Measurements from ENCODE around the gene MSI2.
"Not testable (repeated sequence)": the region's sequence is repeated elsewhere in the genome, so short reads cannot be mapped to it uniquely, and the experiment has no call there.

The MSI2 gene

GRCh38 chr17:57292091-57292490 lies 35.8 kb downstream of the MSI2 start:
- no peak for DNase-seq (ENCODE audit: low read depth)

DNA sequence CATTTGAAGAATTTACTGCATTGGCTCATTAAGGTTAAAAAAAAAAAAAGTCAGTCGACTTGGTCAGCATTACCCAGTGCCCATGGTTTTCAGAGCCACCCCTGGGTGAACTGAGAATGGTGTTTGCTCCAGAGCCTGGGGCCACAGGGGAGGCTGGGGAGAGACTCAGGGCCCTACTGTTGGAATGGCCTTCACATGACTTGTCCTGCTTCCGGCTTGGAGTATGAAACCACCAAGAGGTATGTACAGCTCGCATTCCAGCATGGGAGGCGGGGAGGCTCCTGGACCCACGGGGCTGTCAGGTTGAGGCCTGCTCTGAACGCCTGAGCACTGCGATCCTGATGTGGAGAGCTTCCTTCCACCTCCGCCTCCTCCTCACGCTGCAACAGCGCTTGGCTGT lies 36.8 kb downstream of the MSI2 start:
- no peak for DNase-seq (ENCODE audit: low read depth)

GRCh38 chr17:57294101-57294500 lies 37.8 kb downstream of the MSI2 start:
- no peak for DNase-seq (ENCODE audit: low read depth)

- no peak for DNase-seq (ENCODE audit: low read depth)
These were observed 38.5 kb downstream of the MSI2 start for GRCh38 chr17:57294629-57295501.

- DNase-seq (ENCODE audit: low read depth), result no peak
These were observed 39.3 kb downstream of the MSI2 start for GRCh38 chr17:57295526-57296023.

DNA sequence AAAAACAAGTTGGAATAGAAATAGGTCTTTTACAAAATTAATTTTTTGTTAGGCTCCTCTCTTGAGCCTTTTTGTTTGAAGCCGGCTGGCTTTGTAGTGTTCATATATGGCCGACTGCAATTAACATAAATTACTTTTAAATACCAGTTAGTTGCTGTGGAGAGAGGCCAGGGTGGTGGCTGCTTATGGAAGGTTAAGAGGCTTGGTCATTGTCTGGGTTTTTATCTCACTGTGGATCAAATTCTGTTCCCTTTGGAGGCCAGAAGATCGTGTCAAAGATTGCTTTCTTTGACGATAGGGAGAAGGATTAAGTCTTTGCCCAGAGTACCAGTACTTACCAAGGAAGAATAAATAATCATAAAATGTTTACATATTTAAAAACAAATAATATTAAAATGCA lies 39.9 kb downstream of the MSI2 start:
- DNase-seq (ENCODE audit: low read depth), result no peak

DNA sequence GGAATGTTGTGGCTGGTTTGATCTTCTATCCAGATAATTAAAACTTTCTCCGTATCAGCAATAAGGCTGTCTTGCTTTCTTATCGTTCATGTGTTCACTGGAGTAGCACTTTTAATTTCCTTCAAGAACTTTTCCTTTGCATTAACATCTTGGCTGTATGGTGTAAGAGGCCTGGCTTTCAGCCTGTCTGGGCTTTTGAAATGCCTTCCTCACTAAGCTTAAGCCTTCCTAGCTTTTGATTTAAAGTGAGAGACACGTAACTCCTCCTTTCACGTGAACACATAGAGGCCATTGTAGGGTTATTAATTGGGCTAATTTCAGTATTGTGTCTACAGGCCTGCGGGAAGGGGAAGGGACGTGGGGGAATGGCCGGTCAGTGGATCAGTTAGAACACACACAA lies 42.9 kb downstream of the MSI2 start:
- DNase-seq (ENCODE audit: low read depth), result no peak

DNA sequence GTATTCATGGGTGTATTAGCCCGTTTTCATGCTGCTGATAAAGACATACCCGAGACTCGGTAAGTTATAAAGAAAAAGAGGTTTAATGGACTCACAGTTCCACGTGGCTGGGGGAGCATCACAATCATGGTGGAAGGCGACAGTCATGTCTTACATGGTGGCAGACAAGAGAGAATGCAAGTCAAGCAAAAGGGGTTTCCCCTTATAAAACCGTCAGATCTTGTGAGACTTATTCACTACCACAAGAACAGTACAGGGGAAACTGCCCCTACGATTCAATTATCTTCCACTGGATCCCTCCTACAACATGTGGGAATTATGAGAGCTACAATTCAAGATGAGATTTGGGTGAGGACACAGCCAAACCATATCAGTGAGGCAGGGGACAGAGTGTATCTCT lies 44.3 kb downstream of the MSI2 start:
- not testable (repeated sequence) for DNase-seq (ENCODE audit: low read depth)

- no peak for DNase-seq (ENCODE audit: low read depth)
These were observed 46.6 kb downstream of the MSI2 start for GRCh38 chr17:57302690-57303465.

DNA sequence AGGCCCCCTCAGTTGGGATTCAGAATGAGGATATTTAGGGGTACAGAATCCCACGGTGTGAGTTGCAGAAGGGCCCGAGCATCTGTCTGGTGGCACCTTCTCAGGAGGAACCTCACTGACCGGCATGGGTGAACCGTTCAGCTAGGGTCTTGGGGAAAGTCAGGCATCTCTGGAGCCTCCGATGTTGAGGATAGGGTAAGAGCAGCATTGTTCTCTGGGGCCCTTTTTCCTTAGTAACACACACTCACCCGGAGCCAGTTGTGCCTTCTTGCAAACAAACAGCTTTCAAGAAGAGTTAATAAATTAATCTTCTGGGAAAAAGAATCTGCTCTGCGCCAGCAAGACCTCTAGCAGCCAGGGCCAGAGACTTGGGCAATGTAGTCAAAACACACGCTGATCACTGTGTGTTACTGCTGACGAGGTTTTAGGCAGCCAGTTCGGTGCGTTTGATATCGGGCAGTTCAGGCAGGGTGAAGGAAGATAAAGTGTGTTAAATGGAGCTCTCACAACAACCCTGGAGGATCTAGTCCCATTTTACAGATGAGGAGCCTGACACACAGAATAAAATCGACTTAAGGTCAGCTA lies 48.9 kb downstream of the MSI2 start:
- DNase-seq (ENCODE audit: low read depth), result no peak

DNA sequence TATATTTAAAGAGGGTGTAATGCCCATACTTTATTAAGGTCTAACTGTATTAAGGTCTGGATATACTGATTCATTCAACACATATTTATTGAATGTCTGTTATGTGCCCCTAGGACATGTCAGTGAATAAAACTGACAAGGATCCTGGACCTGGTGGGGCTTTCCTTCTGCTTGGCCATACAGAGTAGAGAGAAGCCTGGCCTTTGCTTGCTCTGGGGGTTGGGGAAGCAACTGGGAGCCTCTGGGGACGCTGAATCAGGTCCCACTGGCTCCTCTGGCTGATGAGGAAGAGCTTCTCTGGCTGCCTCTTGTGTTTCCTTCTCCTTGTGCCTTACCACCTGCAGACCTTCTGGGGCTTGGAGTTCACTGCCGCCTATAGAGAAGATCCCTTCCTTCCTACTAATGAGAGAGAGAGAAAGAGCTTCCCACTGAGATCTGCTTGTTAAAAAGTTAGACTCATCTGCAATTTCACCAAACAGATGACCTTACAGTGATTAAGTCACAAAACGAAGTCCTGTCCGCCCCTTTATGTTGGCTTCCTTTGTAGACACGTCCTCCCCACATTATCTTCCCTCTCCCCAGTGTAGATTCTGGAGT lies 49.7 kb downstream of the MSI2 start:
- no peak for DNase-seq (ENCODE audit: low read depth)

DNA sequence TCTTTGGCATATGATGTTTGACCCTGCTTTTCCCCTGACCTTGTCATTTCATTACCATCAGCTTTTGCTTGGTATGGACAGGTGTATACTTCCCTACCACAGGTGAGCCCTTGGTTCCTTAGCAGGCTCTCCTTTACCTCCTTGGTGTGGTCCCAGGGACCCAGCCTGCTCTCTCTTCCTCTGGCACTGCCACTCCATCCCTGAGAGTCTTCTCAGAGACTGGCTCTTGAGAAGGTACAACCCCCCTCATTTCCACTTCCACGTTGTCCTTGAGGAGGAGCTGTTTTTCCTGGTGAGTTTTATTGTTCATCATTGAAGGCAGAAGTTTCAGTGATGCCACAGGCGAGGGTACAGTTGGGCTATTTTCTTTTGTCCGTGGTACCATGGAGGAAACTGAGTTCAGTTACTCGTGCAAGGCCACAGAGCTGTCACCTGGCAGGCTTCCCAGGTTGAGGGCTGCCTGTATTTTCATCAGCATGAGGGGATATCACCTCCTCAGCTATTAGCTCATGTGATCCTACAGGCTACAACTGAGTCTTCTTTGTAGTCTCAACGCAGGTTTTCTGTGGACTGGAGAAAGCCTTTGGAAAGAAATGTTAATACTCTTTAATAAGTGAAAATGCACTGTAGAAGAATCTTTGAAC lies 52.3 kb downstream of the MSI2 start:
- no peak for DNase-seq (ENCODE audit: low read depth)

- no peak for DNase-seq (ENCODE audit: low read depth)
These were observed 53.2 kb downstream of the MSI2 start for GRCh38 chr17:57309479-57309878.

DNA sequence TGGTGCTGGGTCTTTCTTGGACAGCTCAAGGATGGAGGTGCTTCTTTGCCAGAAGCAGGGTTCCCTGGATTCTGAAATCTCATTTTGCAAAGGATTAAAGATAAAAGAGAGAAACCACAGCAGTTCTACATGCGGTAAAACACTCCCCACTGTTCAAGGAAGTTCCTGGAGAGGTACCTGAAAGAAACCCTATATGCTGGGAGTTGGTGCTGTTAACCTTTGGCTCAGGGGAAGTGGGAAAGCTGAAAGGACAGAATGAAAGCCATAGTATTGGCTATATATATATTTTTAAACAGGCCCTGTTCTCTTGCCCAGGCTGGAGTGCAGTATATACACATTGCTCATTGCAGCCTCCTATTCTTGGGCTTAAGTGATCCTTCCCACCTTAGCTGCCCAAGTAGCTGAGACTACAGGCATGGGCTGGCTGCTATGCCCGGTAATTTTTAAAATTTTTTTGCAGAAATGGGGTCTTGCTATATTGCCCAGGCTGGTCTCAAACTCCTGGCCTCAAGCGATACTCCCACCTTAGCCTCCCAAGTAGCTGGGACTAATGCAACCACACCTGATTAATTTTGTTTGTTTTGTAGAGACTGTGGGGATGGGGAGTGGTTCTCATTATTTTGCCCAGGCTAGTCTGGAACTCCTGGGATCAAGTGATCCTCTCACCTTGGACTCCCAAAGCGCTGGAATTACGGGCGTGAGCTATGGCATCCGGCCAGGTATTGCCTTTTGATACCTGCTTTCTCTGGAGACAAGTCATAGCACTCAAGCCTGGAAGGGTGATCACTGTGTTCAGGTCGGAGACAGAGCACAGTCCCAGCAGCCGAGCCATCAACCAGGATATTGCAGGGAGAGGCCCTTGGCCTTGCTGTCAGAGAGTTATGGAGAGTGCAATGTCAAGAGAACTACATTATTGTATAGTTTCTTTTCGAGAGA lies 55.2 kb downstream of the MSI2 start:
- no peak for DNase-seq (ENCODE audit: low read depth)

- DNase-seq (ENCODE audit: low read depth), result no peak
These were observed 55.9 kb downstream of the MSI2 start for GRCh38 chr17:57312242-57312641.

- no peak for DNase-seq (ENCODE audit: low read depth)
These were observed 56.9 kb downstream of the MSI2 start for GRCh38 chr17:57313097-57313835.

DNA sequence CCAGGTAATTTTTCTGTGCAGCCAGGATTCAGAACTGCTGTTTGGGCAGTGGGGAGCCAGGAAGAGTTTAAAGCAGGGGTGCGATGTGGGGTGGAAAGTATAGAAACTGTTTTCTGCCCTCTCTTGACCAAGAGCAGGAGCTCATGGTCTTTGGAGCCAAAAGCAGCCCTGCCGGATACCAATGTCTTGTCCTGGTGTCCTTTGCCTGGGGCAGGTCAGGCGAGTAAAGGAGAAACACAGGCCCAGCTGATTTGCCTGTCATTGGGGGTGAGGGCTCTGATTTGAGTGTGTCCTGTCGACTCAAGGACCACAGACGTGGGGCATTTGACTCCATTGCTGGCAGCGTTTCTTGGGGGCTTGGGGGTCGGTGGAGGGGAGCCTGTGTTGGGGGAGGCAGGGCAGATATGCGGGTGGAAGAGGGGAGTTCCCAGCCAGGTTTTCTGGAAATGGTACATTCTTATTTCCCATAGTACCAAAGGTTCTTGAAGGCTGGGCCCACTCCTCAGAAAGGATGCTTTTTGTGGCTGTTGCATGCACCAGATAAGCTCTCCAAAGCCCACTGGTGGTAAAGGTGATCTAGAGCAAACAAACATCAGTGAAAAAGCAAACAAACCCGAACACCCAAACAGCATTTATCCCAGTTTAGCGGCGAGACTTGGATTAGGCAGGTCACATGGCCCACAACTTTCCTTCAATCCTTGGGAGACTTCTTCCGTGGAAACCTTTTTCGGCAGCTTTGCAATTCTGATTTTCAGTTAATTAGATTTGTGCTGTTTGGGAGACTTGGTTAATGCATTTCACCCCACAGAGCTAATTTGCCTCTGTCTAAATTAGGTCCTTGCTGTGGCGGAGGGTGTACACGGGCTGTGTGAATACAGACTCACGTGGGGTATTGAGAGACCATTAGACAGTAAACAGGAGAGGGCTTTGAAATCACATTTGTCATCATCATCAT lies 59.0 kb downstream of the MSI2 start:
- DNase-seq (ENCODE audit: low read depth), result no peak

GRCh38 chr17:57316361-57316760 lies 60.0 kb downstream of the MSI2 start:
- no peak for DNase-seq (ENCODE audit: low read depth)

GRCh38 chr17:57317079-57317478 lies 60.8 kb downstream of the MSI2 start:
- no peak for DNase-seq (ENCODE audit: low read depth)

Data from activated T-helper 1 cell treated with Interleukin-2 at 50 U/mL for 16 hours (primary cell).